ENCODE data around the gene CWC27.

DNA sequence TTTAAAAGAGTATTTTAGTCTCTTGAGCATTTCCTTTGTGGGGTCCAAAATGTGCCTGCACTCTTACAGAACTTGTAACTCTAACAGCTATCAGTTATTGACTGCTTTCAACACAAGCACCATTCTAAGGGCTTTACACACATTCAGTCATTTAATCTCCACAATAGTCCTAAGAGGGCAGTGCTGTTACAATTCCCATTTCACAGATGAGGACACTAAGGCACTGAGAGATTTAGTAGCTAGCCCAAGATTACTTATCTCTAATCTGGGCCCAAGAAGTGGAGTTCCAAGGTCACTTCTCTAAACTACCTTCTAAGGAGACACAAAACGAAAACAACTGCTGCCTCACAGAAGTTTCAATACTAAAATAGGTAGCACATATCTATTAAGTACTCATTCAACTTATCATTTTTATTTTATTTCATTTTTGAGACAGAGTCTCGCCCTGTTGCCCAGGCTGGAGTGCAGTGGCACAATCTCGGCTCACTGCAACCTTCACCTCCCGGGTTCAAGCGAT, 275.2 kb downstream of the CWC27 start:
- TF ChIP-seq GATA2 (IDR thresholded peaks at IDR 0.05; ENCODE audit: low read depth, low read length), result no peak
- TF ChIP-seq GATA3 (IDR thresholded peaks at IDR 0.05; ENCODE audit: low read depth, low read length), result no peak

All from SH-SY5Y (cell line).